IMR-90 (cell line): ENCODE measurements around the gene TAF4. TPM values are rescaled to one million over a fixed set of nuclear protein-coding genes. Genes with fewer than 3 reads are reported as not detected.

ENCODE experiments used
- ATAC-seq: fragments of 200-7000 bp; cut with Tn5 transposase; 2 replicates; pipeline ENCODE4 v1.9.1; 2020; ENCODE audit warnings: low read depth, mild to moderate bottlenecking, moderate library complexity
- BruUV-seq: library from RNA; stranded (reverse); fragments of 400-500 nt; replicated peaks from 2 replicates; lab custom pipeline; 2021; lab: Mats Ljungman, UMichigan
- CTCF ChIA-PET: fragments of 300-600 bp; formaldehyde crosslinking; extraction: SDS; loops from one replicate; lab custom pipeline; 2021; ENCODE audit warnings: antibody characterized with exemption; lab: Yijun Ruan, JAX
- POLR2A ChIA-PET: fragments of 300-600 bp; sonication (Branson Sonifier 250); formaldehyde crosslinking; loops from one replicate; lab custom pipeline; 2022; ENCODE audit warnings: antibody characterized with exemption; ENCODE audit not compliant: unreplicated experiment; lab: Charles Lee
- DNase-seq: peaks from one replicate; pipeline ENCODE4 v3.0.0; 2013
- H2AFZ ChIP-seq: replicated peaks from 2 replicates; pipeline ENCODE3; 2013; ENCODE audit warnings: low read length, mild to moderate bottlenecking; ENCODE audit not compliant: poor library complexity
- H2AK5ac ChIP-seq: 2 replicates; pipeline ENCODE4 v1.6.1; 2013; ENCODE audit warnings: low read depth, low read length, inconsistent platforms
- H2AK9ac ChIP-seq: replicated peaks from 2 replicates; pipeline ENCODE3; 2013; ENCODE audit warnings: mild to moderate bottlenecking, low read depth, low read length, moderate library complexity; ENCODE audit not compliant: poor library complexity
- H2BK120ac ChIP-seq: 2 replicates; pipeline ENCODE4 v1.6.1; 2013; ENCODE audit warnings: low read depth, low read length, inconsistent platforms
- H2BK15ac ChIP-seq: 3 replicates; pipeline ENCODE4 v1.6.1; 2013; ENCODE audit warnings: low read depth, low read length, inconsistent platforms
- H2BK20ac ChIP-seq: 2 replicates; pipeline ENCODE4 v1.6.1; 2013; ENCODE audit warnings: low read depth, mild to moderate bottlenecking, inconsistent platforms, low read length, moderate library complexity
- H2BK5ac ChIP-seq: 2 replicates; pipeline ENCODE4 v1.6.1; 2013; ENCODE audit warnings: mild to moderate bottlenecking, low read depth, low read length, inconsistent platforms; ENCODE audit not compliant: poor library complexity, severe bottlenecking
- H3K14ac ChIP-seq: replicated peaks from 2 replicates; pipeline ENCODE4 v1.6.1; 2013; ENCODE audit warnings: low read depth, low read length, inconsistent platforms
- H3K18ac ChIP-seq: 2 replicates; pipeline ENCODE4 v1.6.1; 2013; ENCODE audit warnings: low read depth, low read length, control low read depth
- H3K23ac ChIP-seq: 2 replicates; pipeline ENCODE4 v1.6.1; 2013; ENCODE audit warnings: low read depth, low read length, inconsistent platforms
- H3K27ac ChIP-seq: 2 replicates; pipeline ENCODE4 v1.5.1; 2013; ENCODE audit warnings: mild to moderate bottlenecking, control low read depth, low read length; ENCODE audit not compliant: insufficient read depth
- H3K27me3 ChIP-seq: 2 replicates; pipeline ENCODE4 v1.6.1; 2013; ENCODE audit warnings: low read length; ENCODE audit not compliant: control insufficient read depth, insufficient read depth
- H3K36me3 ChIP-seq: 2 replicates; pipeline ENCODE4 v1.6.1; 2013; ENCODE audit warnings: low read length, mixed read lengths; ENCODE audit not compliant: control insufficient read depth, insufficient read depth
- H3K4ac ChIP-seq: 2 replicates; pipeline ENCODE4 v1.6.1; 2013; ENCODE audit warnings: low read depth, low read length, inconsistent platforms
- H3K4me1 ChIP-seq: 2 replicates; pipeline ENCODE4 v1.6.1; 2013; ENCODE audit warnings: low read length, mixed read lengths; ENCODE audit not compliant: control insufficient read depth, insufficient read depth
- H3K4me2 ChIP-seq: 2 replicates; pipeline ENCODE4 v1.6.1; 2013; ENCODE audit warnings: low read depth, mild to moderate bottlenecking, control low read depth, low read length, moderate library complexity
- H3K4me3 ChIP-seq: 2 replicates; pipeline ENCODE4 v1.5.1; 2013; ENCODE audit warnings: low read depth, mild to moderate bottlenecking, control low read depth, low read length, moderate library complexity; ENCODE audit not compliant: insufficient read depth
- H3K56ac ChIP-seq: 2 replicates; pipeline ENCODE4 v1.6.1; 2013; ENCODE audit warnings: low read length, inconsistent platforms; ENCODE audit not compliant: insufficient read depth; ENCODE audit errors: extremely low read depth
- H3K79me1 ChIP-seq, 2 experiments: 2 replicates each; pipeline ENCODE4 v1.6.1; 2013; ENCODE audit warnings: low read length in 2 of 2, inconsistent platforms in 1 of 2, low read depth in 1 of 2
- H3K9ac ChIP-seq: 2 replicates; pipeline ENCODE4 v1.6.1; 2013; ENCODE audit warnings: low read depth, low read length, control low read depth
- H3K9me1 ChIP-seq: 2 replicates; pipeline ENCODE4 v1.6.1; 2013; ENCODE audit warnings: low read length, inconsistent platforms; ENCODE audit not compliant: insufficient read depth
- H3K9me3 ChIP-seq: 2 replicates; pipeline ENCODE4 v1.6.1; 2013; ENCODE audit warnings: low read length; ENCODE audit not compliant: control insufficient read depth, insufficient read depth
- H4K20me1 ChIP-seq: 2 replicates; pipeline ENCODE4 v1.6.1; 2013; ENCODE audit warnings: low read length, inconsistent platforms; ENCODE audit not compliant: insufficient read depth
- H4K5ac ChIP-seq: 2 replicates; pipeline ENCODE4 v1.6.1; 2013; ENCODE audit warnings: mild to moderate bottlenecking, low read depth, low read length, control low read depth
- H4K8ac ChIP-seq, 2 experiments: 2 replicates each; pipeline ENCODE4 v1.6.1; 2013; ENCODE audit warnings: low read depth in 2 of 2, low read length in 2 of 2, control low read depth in 1 of 2, inconsistent platforms in 1 of 2
- H4K91ac ChIP-seq: 2 replicates; pipeline ENCODE4 v1.6.1; 2013; ENCODE audit warnings: low read depth, low read length, inconsistent platforms; ENCODE audit not compliant: insufficient read depth
- CTCF ChIP-seq: conservative IDR thresholded peaks from 2 replicates; pipeline ENCODE4 v1.5.1; 2012; ENCODE audit warnings: mild to moderate bottlenecking, low read depth, low read length, improper control_type of control experiment
- MAZ ChIP-seq: IDR thresholded peaks from 2 replicates; pipeline ENCODE4 v1.6.1; 2012; ENCODE audit warnings: low read depth, mild to moderate bottlenecking, low read length, improper control_type of control experiment, moderate library complexity, borderline replicate concordance
- NFE2L2 ChIP-seq: fragments of 150-350 bp; IDR thresholded peaks from 2 replicates; pipeline ENCODE4 v1.6.1; 2016; ENCODE audit warnings: low read depth, mild to moderate bottlenecking, low read length
- WGBS, 2 experiments: methylation state at CpG; one replicate each; pipeline versions ENCODE4 v1.1.5 to v1.1.7; 2013; ENCODE audit warnings: missing lambda C conversion rate in 2 of 2; ENCODE audit not compliant: insufficient read length in 1 of 2; ENCODE audit errors: extremely low coverage in 2 of 2; 5-methylcytosine and 5-hydroxymethylcytosine counted together
- dilution Hi-C: fragments of 300-500 bp; cut with HindIII; formaldehyde crosslinking; loops from one replicate; pipeline ENCODE4 v1.14.3; 2018; ENCODE audit warnings: low sequenced_read_pairs; ENCODE audit not compliant: unreplicated experiment
- in situ Hi-C: fragments of 300-500 bp; cut with MboI; formaldehyde crosslinking; loops from 3 replicates; pipeline ENCODE4 v1.14.3; 2019; ENCODE audit warnings: low sequenced_read_pairs, inconsistent platforms, mixed read lengths
- intact Hi-C: fragments of 100-400 bp; cut with micrococcal nuclease; formaldehyde crosslinking; loops from 2 replicates; pipeline ENCODE4 v1.10.0; 2022
- polyA plus RNA-seq, 3 experiments: library from polyadenylated mRNA; depleted of rRNA; stranded (reverse); fragments of >200 nt; gene quantifications; 2 replicates each; pipeline ENCODE4 v1.2.3, GENCODE V29; 2012; ENCODE audit warnings: low replicate concordance in 1 of 3
- total RNA-seq: library from RNA; depleted of rRNA; stranded (reverse); fragments of >200 nt; gene quantifications from 2 replicates; pipeline ENCODE4 v1.2.3, GENCODE V29; 2012

Gene TAF4
- total and polyA plus RNA-seq, 2 of the 4 experiments (the other 2 are of a cell fraction): 1.4 to 5.1 TPM

GRCh38 chr20:61937146-61937962, 128.3 kb downstream of the TAF4 start:
- no TSS peak for BruUV-seq
- no peak overlapping the region for H2BK20ac ChIP-seq
- no peak overlapping the region for H2BK120ac ChIP-seq
- H3K79me1 ChIP-seq: no peaks in the 10 kb centered on the region
- H2AK5ac ChIP-seq: no peak overlapping the region
- H3K9me3 ChIP-seq: no peaks in the 10 kb centered on the region
- no peak overlapping the region for H3K23ac ChIP-seq
- ChIA-PET CTCF (interaction anchor here (0.7 to 0.8 kb wide), 2 partner anchors 450 to 1636 kb away, joined by 3 read pairs; no protein-coding TSS in a partner anchor), POLR2A (no interaction called here)
- H3K4me1 ChIP-seq: no peaks in the 10 kb centered on the region
- H4K91ac ChIP-seq: no peak overlapping the region
- H3K4me2 ChIP-seq: no peak overlapping the region
- H3K18ac ChIP-seq: no peak overlapping the region
- no peak overlapping the region for H3K4me3 ChIP-seq
- no CpG with 5 or more reads among the region's 10 CpGs for WGBS, 2 experiments
- dilution Hi-C loops (no loop called here), in situ Hi-C loops (no loop called here), intact Hi-C loops (no loop called here)
- DNase-seq: no peak
- no peaks in the 10 kb centered on the region for H3K36me3 ChIP-seq
- no peak overlapping the region for H2AFZ ChIP-seq
- no peak overlapping the region for H2BK15ac ChIP-seq
- H4K5ac ChIP-seq: no peak overlapping the region
- ATAC-seq: no peak
- no peaks in the 10 kb centered on the region for H4K20me1 ChIP-seq
- H3K4ac ChIP-seq: no peak overlapping the region
- no peak overlapping the region for H3K56ac ChIP-seq
- H4K8ac ChIP-seq: no peak overlapping the region
- H3K27ac ChIP-seq: no peak overlapping the region
- H3K27me3 ChIP-seq: peaks cover 5% of the 10 kb centered on the region; the same call in 1 of the 2 replicates
- H3K9me1 ChIP-seq: no peaks in the 10 kb centered on the region; the same call in 1 of the 2 replicates
- no peak overlapping the region for H3K9ac ChIP-seq
- H2AK9ac ChIP-seq: no peak overlapping the region
- TF ChIP-seq CTCF: no peak
- no peak for TF ChIP-seq MAZ
- no peak for TF ChIP-seq NFE2L2
- H3K14ac ChIP-seq: no peak overlapping the region
- H2BK5ac ChIP-seq: no peak overlapping the region
